CD4-positive, alpha-beta memory T cell (primary cell): Measurements from ENCODE around the gene HAUS7. TPM values are rescaled to one million over a fixed set of nuclear protein-coding genes. Genes with fewer than 3 reads are reported as not detected.

Experiments used
- CTCF ChIA-PET: fragments of 350-600 bp; sonication (Branson Sonifier 250); formaldehyde crosslinking; loops from one replicate; lab custom pipeline; 2021; ENCODE audit warnings: inconsistent platforms; ENCODE audit not compliant: partially characterized antibody; lab: Charles Lee
- POLR2A ChIA-PET: fragments of 350-600 bp; sonication (Branson Sonifier 250); formaldehyde crosslinking; loops from one replicate; lab custom pipeline; 2021; ENCODE audit not compliant: partially characterized antibody; lab: Charles Lee
- DNase-seq, 5 donors: peaks; one replicate each; pipeline versions ENCODE4 v3.0.0 to v3.0.0-alpha.2; 2020 to 2022; ENCODE audit warnings: mixed read lengths in 1 of 5
- H3K27ac ChIP-seq: one replicate; pipeline ENCODE4 v1.7.0; 2013; ENCODE audit warnings: low read depth, low read length
- H3K27me3 ChIP-seq: 2 replicates; pipeline ENCODE4 v1.7.0; 2013; ENCODE audit warnings: mild to moderate bottlenecking, low read length, moderate library complexity; ENCODE audit not compliant: insufficient read depth
- H3K36me3 ChIP-seq: 2 replicates; pipeline ENCODE4 v1.7.0; 2013; ENCODE audit warnings: mild to moderate bottlenecking, low read length, moderate library complexity; ENCODE audit not compliant: insufficient read depth
- H3K4me1 ChIP-seq: 2 replicates; pipeline ENCODE4 v1.7.0; 2013; ENCODE audit warnings: mild to moderate bottlenecking, low read length, moderate library complexity; ENCODE audit not compliant: insufficient read depth
- H3K4me3 ChIP-seq, 2 donors: one replicate each; pipeline ENCODE4 v1.7.0; 2013; ENCODE audit warnings: low read length in 2 of 2, mild to moderate bottlenecking in 1 of 2
- H3K9me3 ChIP-seq, 2 donors: one replicate each; pipeline ENCODE4 v1.7.0; 2013; ENCODE audit warnings: low read length in 2 of 2, control low read depth in 1 of 2; ENCODE audit not compliant: control insufficient read depth in 1 of 2
- H3K27ac Mint-ChIP-seq, 7 donors: one replicate each; pipeline ENCODE4 v1.8.0; 2020 to 2021; ENCODE audit warnings: mixed read lengths in 7 of 7, mild to moderate bottlenecking in 6 of 7, inconsistent platforms in 3 of 7, moderate library complexity in 3 of 7
- H3K27me3 Mint-ChIP-seq, 2 donors: one replicate each; pipeline ENCODE4 v1.8.0; 2020 to 2021; ENCODE audit warnings: mixed read lengths in 2 of 2
- H3K36me3 Mint-ChIP-seq, 2 donors: one replicate each; pipeline ENCODE4 v1.8.0; 2020 to 2021; ENCODE audit warnings: mixed read lengths in 2 of 2, inconsistent platforms in 1 of 2, mild to moderate bottlenecking in 1 of 2
- H3K4me1 Mint-ChIP-seq, 4 donors: one replicate each; pipeline ENCODE4 v1.8.0; 2020 to 2021; ENCODE audit warnings: mixed read lengths in 4 of 4, mild to moderate bottlenecking in 1 of 4
- H3K4me3 Mint-ChIP-seq, 8 donors: one replicate each; pipeline ENCODE4 v1.8.0; 2020 to 2021; ENCODE audit warnings: mixed read lengths in 8 of 8, mild to moderate bottlenecking in 7 of 8, moderate library complexity in 6 of 8, inconsistent platforms in 3 of 8
- H3K9me3 Mint-ChIP-seq, 8 donors: one replicate each; pipeline ENCODE4 v1.8.0; 2020 to 2021; ENCODE audit warnings: mixed read lengths in 8 of 8, mild to moderate bottlenecking in 5 of 8, inconsistent platforms in 3 of 8, moderate library complexity in 1 of 8
- intact Hi-C: fragments of 100-400 bp; cut with micrococcal nuclease; formaldehyde crosslinking; loops from one replicate; pipeline ENCODE4 v1.15.1; 2023
- polyA plus RNA-seq, 2 donors: library from polyadenylated mRNA; unstranded; fragments of 300-500 nt; fragmentation: Illumina TruSeq; gene quantifications; one replicate each; pipeline ENCODE4 v1.2.3, GENCODE V29; 2021
- total RNA-seq, 2 experiments: library from RNA; stranded (reverse); gene quantifications; one replicate each; pipeline ENCODE4 v1.2.3, GENCODE V29; 2021

Gene HAUS7
- total and polyA plus RNA-seq, 4 experiments from 2014 or later: 29.7 to 33.8 (median 31.8) TPM

- no peaks in the 10 kb centered on the region for H3K36me3 Mint-ChIP-seq
- H3K27ac ChIP-seq: no peak overlapping the region
- no peak overlapping the region for H3K4me3 ChIP-seq
- CTCF ChIA-PET: no interaction called here
- H3K9me3 Mint-ChIP-seq: peaks cover 0 to 4% (median 0%) of the 10 kb centered on the region in 8 donors
- no peaks in the 10 kb centered on the region for H3K4me1 Mint-ChIP-seq
- intact Hi-C loops: no loop called here
- no peak overlapping the region for H3K27ac Mint-ChIP-seq
- no peaks in the 10 kb centered on the region for H3K36me3 ChIP-seq
- H3K9me3 ChIP-seq: no peaks in the 10 kb centered on the region
- H3K4me3 Mint-ChIP-seq: no peak overlapping the region
- POLR2A ChIA-PET: no interaction called here
- no peak for DNase-seq
- H3K27me3 ChIP-seq: no peaks in the 10 kb centered on the region
- no peaks in the 10 kb centered on the region for H3K27me3 Mint-ChIP-seq
- no peaks in the 10 kb centered on the region for H3K4me1 ChIP-seq
Observed at GRCh38 chrX:153423652-153424051, 46.7 kb downstream of the HAUS7 start.

- no peaks in the 10 kb centered on the region for H3K27me3 Mint-ChIP-seq
- no peak for DNase-seq
- ChIA-PET POLR2A (no interaction called here), CTCF (no interaction called here)
- Histone ChIP-seq H3K27ac (no peak overlapping the region), H3K4me1 (no peaks in the 10 kb centered on the region), H3K27me3 (no peaks in the 10 kb centered on the region), H3K4me3 (no peak overlapping the region), H3K9me3 (no peaks in the 10 kb centered on the region), H3K36me3 (no peaks in the 10 kb centered on the region)
- intact Hi-C loops: no loop called here
- no peaks in the 10 kb centered on the region for H3K4me1 Mint-ChIP-seq
- no peaks in the 10 kb centered on the region for H3K36me3 Mint-ChIP-seq
- H3K4me3 Mint-ChIP-seq: no peak overlapping the region
- H3K9me3 Mint-ChIP-seq: peaks cover 0 to 1% (median 0%) of the 10 kb centered on the region in 8 donors
- H3K27ac Mint-ChIP-seq: no peak overlapping the region
Observed at GRCh38 chrX:153421856-153422255, 48.5 kb downstream of the HAUS7 start.

- Histone ChIP-seq H3K27me3 (no peaks in the 10 kb centered on the region), H3K9me3 (no peaks in the 10 kb centered on the region), H3K27ac (no peak overlapping the region), H3K4me3 (no peak overlapping the region), H3K36me3 (no peaks in the 10 kb centered on the region), H3K4me1 (no peaks in the 10 kb centered on the region)
- ChIA-PET CTCF (no interaction called here), POLR2A (no interaction called here)
- Mint-ChIP-seq H3K36me3 (no peaks in the 10 kb centered on the region), H3K27me3 (no peaks in the 10 kb centered on the region), H3K4me1 (no peaks in the 10 kb centered on the region), H3K9me3 (peaks cover 0 to 1% (median 0%) of the 10 kb centered on the region in 8 donors), H3K4me3 (no peak overlapping the region), H3K27ac (no peak overlapping the region)
- no peak for DNase-seq
- intact Hi-C loops: no loop called here
Observed at GRCh38 chrX:153420851-153421599, 49.4 kb downstream of the HAUS7 start.

- Histone ChIP-seq H3K9me3 (no peaks in the 10 kb centered on the region), H3K4me3 (no peak overlapping the region), H3K4me1 (no peaks in the 10 kb centered on the region), H3K27me3 (no peaks in the 10 kb centered on the region), H3K36me3 (no peaks in the 10 kb centered on the region), H3K27ac (no peak overlapping the region)
- ChIA-PET CTCF (no interaction called here), POLR2A (no interaction called here)
- intact Hi-C loops: no loop called here
- DNase-seq: no peak
- H3K9me3 Mint-ChIP-seq: peaks cover 0 to 1% (median 0%) of the 10 kb centered on the region in 8 donors
- H3K27me3 Mint-ChIP-seq: peaks cover 0 to 2% of the 10 kb centered on the region in 2 donors
- no peaks in the 10 kb centered on the region for H3K36me3 Mint-ChIP-seq
- no peaks in the 10 kb centered on the region for H3K4me1 Mint-ChIP-seq
- no peak overlapping the region for H3K27ac Mint-ChIP-seq
- H3K4me3 Mint-ChIP-seq: no peak overlapping the region
Observed at GRCh38 chrX:153417637-153418036, 52.7 kb downstream of the HAUS7 start.

GRCh38 chrX:153416781-153417450 is 53.5 kb downstream of the HAUS7 start:
- Histone ChIP-seq H3K36me3 (no peaks in the 10 kb centered on the region), H3K27ac (no peak overlapping the region), H3K9me3 (no peaks in the 10 kb centered on the region), H3K27me3 (no peaks in the 10 kb centered on the region), H3K4me1 (peaks cover 7% of the 10 kb centered on the region), H3K4me3 (no peak overlapping the region)
- Mint-ChIP-seq H3K27me3 (peaks cover 0 to 2% of the 10 kb centered on the region in 2 donors), H3K9me3 (peaks cover 0 to 1% (median 0%) of the 10 kb centered on the region in 8 donors), H3K27ac (no peak overlapping the region), H3K4me3 (no peak overlapping the region), H3K4me1 (peaks cover 5 to 6% (median 6%) of the 10 kb centered on the region in 4 donors), H3K36me3 (no peaks in the 10 kb centered on the region)
- ChIA-PET CTCF (no interaction called here), POLR2A (no interaction called here)
- intact Hi-C loops: no loop called here
- DNase-seq: no peak

- Histone ChIP-seq H3K4me3 (no peak overlapping the region), H3K4me1 (peaks cover 10% of the 10 kb centered on the region), H3K27me3 (no peaks in the 10 kb centered on the region), H3K9me3 (no peaks in the 10 kb centered on the region), H3K36me3 (no peaks in the 10 kb centered on the region), H3K27ac (no peak overlapping the region)
- Mint-ChIP-seq H3K4me1 (peaks cover 6 to 13% (median 8%) of the 10 kb centered on the region in 4 donors), H3K4me3 (no peak overlapping the region), H3K27ac (no peak overlapping the region), H3K27me3 (peaks cover 0 to 2% of the 10 kb centered on the region in 2 donors), H3K9me3 (peaks cover 0 to 1% (median 0%) of the 10 kb centered on the region in 8 donors), H3K36me3 (no peaks in the 10 kb centered on the region)
- ChIA-PET CTCF (no interaction called here), POLR2A (no interaction called here)
- intact Hi-C loops: no loop called here
- DNase-seq: no peak
Observed at GRCh38 chrX:153414856-153415510, 55.4 kb downstream of the HAUS7 start.

- Histone ChIP-seq H3K4me1 (peaks cover 10% of the 10 kb centered on the region), H3K4me3 (no peak overlapping the region), H3K27ac (no peak overlapping the region), H3K9me3 (no peaks in the 10 kb centered on the region), H3K27me3 (no peaks in the 10 kb centered on the region), H3K36me3 (no peaks in the 10 kb centered on the region)
- no peak for DNase-seq
- peaks cover 0 to 1% (median 0%) of the 10 kb centered on the region in 8 donors for H3K9me3 Mint-ChIP-seq
- intact Hi-C loops: no loop called here
- peaks cover 0 to 2% of the 10 kb centered on the region in 2 donors for H3K27me3 Mint-ChIP-seq
- H3K4me3 Mint-ChIP-seq: no peak overlapping the region
- POLR2A ChIA-PET: no interaction called here
- CTCF ChIA-PET: no interaction called here
- H3K36me3 Mint-ChIP-seq: no peaks in the 10 kb centered on the region
- peaks cover 6 to 13% (median 8%) of the 10 kb centered on the region in 4 donors for H3K4me1 Mint-ChIP-seq
- H3K27ac Mint-ChIP-seq: no peak overlapping the region
Observed at GRCh38 chrX:153413731-153414130, 56.6 kb downstream of the HAUS7 start.
